Neutrophil (primary cell): ENCODE data around the gene INSYN2A.

ENCODE experiments used
- H3K27ac ChIP-seq: fragments of 200-600 bp; sonication (generic); 2 replicates; pipeline ENCODE4 v1.5.1; 2016; ENCODE audit warnings: mild to moderate bottlenecking, moderate library complexity
- H3K27me3 ChIP-seq: fragments of 200-600 bp; sonication (generic); 2 replicates; pipeline ENCODE4 v1.6.0; 2016; ENCODE audit warnings: mild to moderate bottlenecking
- H3K36me3 ChIP-seq: fragments of 200-600 bp; sonication (generic); 2 replicates; pipeline ENCODE4 v1.5.1; 2017
- H3K4me1 ChIP-seq, 2 experiments: fragments of 200-600 bp in 1 of 2; sonication (generic) in 1 of 2; 1 replicate in 1 of 2; 2 replicates in 1 of 2; pipeline versions ENCODE4 v1.5.1 to v1.6.1; 2013 to 2016; ENCODE audit warnings: low read depth in 1 of 2, low read length in 1 of 2, mild to moderate bottlenecking in 1 of 2, moderate library complexity in 1 of 2; ENCODE audit not compliant: control insufficient read depth in 1 of 2, insufficient read depth in 1 of 2
- H3K4me3 ChIP-seq, 2 experiments: fragments of 200-600 bp in 1 of 2; sonication (generic) in 1 of 2; 1 replicate in 1 of 2; 2 replicates in 1 of 2; pipeline ENCODE4 v1.5.1; 2013 to 2016; ENCODE audit warnings: low read depth in 1 of 2, low read length in 1 of 2, mild to moderate bottlenecking in 1 of 2, moderate library complexity in 1 of 2
- H3K9me3 ChIP-seq: fragments of 200-600 bp; sonication (generic); 2 replicates; pipeline ENCODE4 v1.5.1; 2016
- TF ChIP-seq, protein P1 (sequence below): fragments of 200-600 bp; sonication (generic); IDR thresholded peaks from 2 replicates; pipeline ENCODE4 v1.5.1; 2016; ENCODE audit warnings: antibody characterized with exemption

Gene INSYN2A

DNA sequence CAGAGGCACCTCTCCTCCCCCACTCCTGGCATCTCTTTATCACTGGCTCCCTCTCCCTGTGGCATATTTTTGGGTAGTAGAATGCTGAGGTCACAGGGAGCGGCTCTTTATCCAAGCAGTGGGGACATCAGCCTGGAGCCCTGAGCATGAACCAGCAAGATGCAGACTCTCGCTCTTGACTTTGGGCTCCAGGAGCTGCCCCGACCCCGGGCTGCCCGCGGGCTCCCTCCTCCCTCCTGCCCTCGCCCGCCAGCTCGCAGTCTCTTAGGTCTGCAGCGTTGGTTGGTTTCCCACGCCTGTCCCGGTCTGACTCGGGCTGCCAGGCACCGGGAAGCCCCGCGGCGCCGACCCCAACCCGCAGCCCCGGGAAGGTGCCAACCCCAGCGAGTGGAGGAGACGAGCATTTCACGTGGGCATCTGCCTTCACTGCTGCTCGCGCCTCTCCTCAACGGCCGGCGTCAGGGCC, 1.3 kb downstream of the INSYN2A start:
- peaks cover 96% of the 10 kb centered on the region for H3K27me3 ChIP-seq
- no peaks in the 10 kb centered on the region for H3K4me1 ChIP-seq
- no peak overlapping the region for H3K4me3 ChIP-seq

DNA sequence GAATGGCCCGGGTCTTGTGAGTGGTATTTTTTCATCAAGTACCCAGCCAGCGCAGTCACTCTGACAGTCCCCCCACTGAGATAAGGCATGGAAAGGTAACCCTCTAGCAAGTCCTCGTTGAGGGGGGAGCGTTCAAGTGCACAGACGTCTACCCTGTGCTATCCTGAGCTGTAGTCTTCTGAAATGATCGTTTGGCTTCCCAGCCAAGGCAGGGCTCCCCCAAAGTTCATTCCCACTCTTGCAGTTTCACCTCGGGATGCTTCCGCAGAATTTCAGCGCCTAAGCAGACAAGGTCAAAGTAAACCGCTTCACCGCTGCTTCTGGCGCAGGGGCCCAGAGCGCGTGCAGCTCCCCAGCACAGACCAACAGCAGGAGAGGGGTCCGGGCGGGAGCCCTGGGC, 1.8 kb downstream of the INSYN2A start:
- H3K4me3 ChIP-seq = no peak overlapping the region

More for the DNA sequence above, 1.3 kb downstream of the INSYN2A start:
- no peaks in the 10 kb centered on the region for H3K9me3 ChIP-seq
- H3K36me3 ChIP-seq = no peaks in the 10 kb centered on the region
- no peak overlapping the region for H3K27ac ChIP-seq
- TF ChIP-seq, protein P1, sequence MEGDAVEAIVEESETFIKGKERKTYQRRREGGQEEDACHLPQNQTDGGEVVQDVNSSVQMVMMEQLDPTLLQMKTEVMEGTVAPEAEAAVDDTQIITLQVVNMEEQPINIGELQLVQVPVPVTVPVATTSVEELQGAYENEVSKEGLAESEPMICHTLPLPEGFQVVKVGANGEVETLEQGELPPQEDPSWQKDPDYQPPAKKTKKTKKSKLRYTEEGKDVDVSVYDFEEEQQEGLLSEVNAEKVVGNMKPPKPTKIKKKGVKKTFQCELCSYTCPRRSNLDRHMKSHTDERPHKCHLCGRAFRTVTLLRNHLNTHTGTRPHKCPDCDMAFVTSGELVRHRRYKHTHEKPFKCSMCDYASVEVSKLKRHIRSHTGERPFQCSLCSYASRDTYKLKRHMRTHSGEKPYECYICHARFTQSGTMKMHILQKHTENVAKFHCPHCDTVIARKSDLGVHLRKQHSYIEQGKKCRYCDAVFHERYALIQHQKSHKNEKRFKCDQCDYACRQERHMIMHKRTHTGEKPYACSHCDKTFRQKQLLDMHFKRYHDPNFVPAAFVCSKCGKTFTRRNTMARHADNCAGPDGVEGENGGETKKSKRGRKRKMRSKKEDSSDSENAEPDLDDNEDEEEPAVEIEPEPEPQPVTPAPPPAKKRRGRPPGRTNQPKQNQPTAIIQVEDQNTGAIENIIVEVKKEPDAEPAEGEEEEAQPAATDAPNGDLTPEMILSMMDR = no peak

DNA sequence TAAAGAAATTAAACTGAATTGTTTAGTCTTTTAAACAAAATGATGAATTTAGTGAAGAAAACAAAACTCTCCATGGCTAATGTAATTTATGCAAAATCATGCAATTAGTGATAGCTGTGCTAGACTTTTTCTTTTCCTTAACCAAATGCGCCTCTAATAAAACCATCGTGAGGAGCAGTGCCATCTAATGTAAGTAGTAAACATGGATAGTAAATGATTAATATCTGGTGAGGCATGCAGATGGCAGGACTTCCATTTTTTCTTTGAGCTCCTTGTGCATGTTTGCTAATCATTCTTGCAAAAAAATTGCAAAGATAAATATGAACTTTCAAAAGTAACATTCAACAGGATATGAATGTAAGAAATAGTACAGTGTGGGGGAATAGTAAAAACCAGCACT, 2.3 kb downstream of the INSYN2A start:
- TF ChIP-seq, protein P1 = no peak
- no peaks in the 10 kb centered on the region for H3K36me3 ChIP-seq
- no peaks in the 10 kb centered on the region for H3K4me1 ChIP-seq
- H3K9me3 ChIP-seq = no peaks in the 10 kb centered on the region
- H3K27ac ChIP-seq = no peak overlapping the region
- no peak overlapping the region for H3K4me3 ChIP-seq
- peaks cover 92% of the 10 kb centered on the region for H3K27me3 ChIP-seq

More for the DNA sequence above, 1.8 kb downstream of the INSYN2A start:
- H3K27ac ChIP-seq = no peak overlapping the region
- no peaks in the 10 kb centered on the region for H3K36me3 ChIP-seq
- H3K4me1 ChIP-seq = no peaks in the 10 kb centered on the region
- no peaks in the 10 kb centered on the region for H3K9me3 ChIP-seq
- peaks cover 96% of the 10 kb centered on the region for H3K27me3 ChIP-seq
- TF ChIP-seq, protein P1 = no peak

DNA sequence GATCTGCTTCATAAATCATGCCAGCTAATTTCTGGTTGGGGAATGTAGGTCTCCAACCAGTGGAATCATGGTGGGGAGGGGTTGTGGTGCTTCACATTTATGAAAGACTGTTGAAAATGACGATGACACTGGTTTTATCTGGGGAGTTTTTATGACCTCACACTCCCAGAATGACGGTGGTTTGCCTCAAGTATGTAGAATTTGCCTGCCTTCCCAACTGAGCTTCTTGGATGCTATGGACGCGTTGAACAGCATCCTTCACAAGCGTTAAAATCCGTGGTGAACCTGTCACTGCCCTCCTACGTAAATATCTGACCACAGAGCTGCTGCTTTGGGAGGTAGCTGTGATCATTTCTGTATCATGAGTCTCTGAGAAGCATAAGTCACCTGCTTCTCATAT, 3.3 kb downstream of the INSYN2A start:
- Histone ChIP-seq H3K27me3 (peaks cover 83% of the 10 kb centered on the region), H3K27ac (no peak overlapping the region), H3K4me3 (no peak overlapping the region), H3K36me3 (no peaks in the 10 kb centered on the region), H3K4me1 (no peaks in the 10 kb centered on the region), H3K9me3 (no peaks in the 10 kb centered on the region)
- TF ChIP-seq, protein P1 = no peak

DNA sequence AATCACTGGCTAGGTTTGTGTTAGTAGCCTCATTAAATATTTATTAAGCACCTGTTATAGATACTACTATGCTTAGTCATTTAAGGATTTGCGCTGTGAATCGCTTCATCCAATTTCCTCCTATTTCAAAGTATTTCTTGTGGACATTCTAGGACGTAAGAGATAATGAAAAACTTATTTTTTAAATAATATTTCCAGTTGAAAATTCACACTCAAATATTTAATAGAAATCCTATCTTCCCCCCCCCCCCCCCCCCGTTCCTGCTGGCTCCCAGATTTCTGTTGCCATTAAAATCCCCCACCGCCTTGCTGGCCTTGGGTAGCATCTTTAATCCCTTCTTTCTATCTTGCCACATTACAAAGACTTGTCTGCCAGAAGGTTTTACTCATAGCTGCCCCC, 6.0 kb downstream of the INSYN2A start:
- H3K27me3 ChIP-seq = peaks cover 56% of the 10 kb centered on the region

More for the DNA sequence above, 6.0 kb downstream of the INSYN2A start:
- Histone ChIP-seq H3K4me3 (no peak overlapping the region), H3K36me3 (no peaks in the 10 kb centered on the region), H3K9me3 (no peaks in the 10 kb centered on the region), H3K27ac (no peak overlapping the region), H3K4me1 (no peaks in the 10 kb centered on the region)
- TF ChIP-seq, protein P1 = no peak
